GM19035 (cell line): Measurements from ENCODE around the gene PTPRN2.
"Not testable (repeated sequence)": the region's sequence is repeated elsewhere in the genome, so short reads cannot be mapped to it uniquely, and the experiment has no call there.

Experiments used
- ATAC-seq: cut with Tn5 transposase; IDR thresholded peaks from one replicate; pipeline ENCODE4 v1.9.1; 2021; ENCODE audit not compliant: unreplicated experiment

PTPRN2 gene

GRCh38 chr7:158203948-158204347, 383.7 kb downstream of the PTPRN2 start:
- not testable (repeated sequence) for ATAC-seq

- no peak for ATAC-seq
These were observed 393.2 kb downstream of the PTPRN2 start for GRCh38 chr7:158194365-158194900.

DNA sequence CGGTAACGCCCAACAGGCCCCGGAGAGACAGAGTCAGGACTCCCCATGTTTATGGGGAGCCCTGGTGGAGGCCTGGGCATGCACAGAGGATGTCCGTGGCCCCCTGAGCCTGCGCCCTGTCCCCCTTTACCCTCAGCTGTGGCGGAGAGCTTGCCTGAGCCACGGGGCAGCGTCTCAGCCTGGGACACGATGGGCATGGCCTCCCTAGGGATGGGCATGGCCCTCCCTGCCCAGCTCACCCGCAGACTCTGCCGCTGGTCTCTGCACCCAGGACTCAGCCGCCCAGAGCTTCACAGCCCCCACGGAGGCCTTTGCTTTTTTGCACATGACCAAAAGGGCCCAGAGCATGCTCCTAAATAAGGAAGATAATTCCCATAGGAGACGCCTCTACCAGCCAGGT, 394.2 kb downstream of the PTPRN2 start:
- no peak for ATAC-seq

- ATAC-seq = no peak
These were observed 394.7 kb downstream of the PTPRN2 start for GRCh38 chr7:158192956-158193355.

- ATAC-seq = no peak
These were observed 395.3 kb downstream of the PTPRN2 start for GRCh38 chr7:158192184-158192835.

- ATAC-seq = no peak
These were observed 396.0 kb downstream of the PTPRN2 start for GRCh38 chr7:158191671-158192070.

DNA sequence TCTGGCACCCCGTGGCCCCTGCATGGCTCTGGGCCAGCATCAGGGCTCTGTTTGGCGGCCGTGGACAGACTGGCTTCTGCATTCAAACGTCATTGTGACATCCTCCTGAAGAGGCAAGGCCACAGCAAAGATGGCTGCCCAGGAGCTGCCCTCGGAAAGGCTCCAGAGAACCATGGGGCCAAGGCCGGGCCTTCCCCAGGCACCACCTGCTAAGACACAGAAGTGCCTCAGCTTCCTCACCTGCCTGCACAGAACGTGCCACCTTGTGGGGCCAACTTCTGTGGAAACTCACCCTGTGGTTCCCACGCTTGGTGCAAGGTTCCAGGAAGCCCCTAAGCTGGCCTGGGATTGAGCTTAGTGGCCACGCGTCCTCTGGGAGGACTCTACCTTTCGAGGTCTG, 396.9 kb downstream of the PTPRN2 start:
- no peak for ATAC-seq

- ATAC-seq = no peak
These were observed 398.9 kb downstream of the PTPRN2 start for GRCh38 chr7:158188676-158189075.

GRCh38 chr7:158187694-158187994, 400.0 kb downstream of the PTPRN2 start:
- no peak for ATAC-seq

DNA sequence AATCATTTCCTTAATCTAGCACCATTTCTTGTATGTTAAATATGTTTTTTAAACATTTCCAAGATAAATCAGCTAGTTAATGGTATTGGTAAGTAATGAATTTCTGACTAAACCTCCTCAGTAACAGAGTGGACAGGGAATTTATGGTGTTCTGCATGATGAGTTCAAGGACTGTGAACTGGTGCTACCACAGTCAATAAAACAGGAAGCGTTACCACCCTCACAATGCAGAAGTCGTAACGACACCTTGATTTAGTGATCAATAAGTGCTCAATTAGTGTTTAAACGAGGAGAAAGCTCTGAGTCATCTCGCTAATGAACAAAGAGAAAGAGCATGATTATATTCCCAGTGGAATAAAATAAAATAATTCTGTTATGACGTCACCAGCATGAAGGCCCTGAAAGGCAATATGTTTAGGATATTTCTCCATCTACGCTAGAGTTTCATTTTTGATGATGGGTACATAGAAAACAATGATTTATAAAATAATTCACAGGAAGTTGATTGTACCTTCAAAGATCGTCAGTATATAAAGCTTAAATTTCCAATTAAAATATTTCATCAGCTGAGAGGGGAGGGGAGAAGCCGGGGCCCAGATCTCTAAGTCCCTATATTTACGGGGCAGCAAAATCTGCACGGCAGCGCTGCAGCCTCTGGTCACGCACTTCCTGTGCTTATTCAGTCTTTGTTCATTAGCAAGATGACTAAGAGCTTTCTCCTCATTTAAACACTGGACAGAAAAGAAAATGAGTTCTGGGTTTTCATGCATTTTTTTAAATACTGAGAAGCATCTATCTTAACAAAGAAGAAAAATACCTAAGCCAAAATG, 400.5 kb downstream of the PTPRN2 start:
- no peak for ATAC-seq

- ATAC-seq = no peak
These were observed 401.2 kb downstream of the PTPRN2 start for GRCh38 chr7:158186406-158186805.

DNA sequence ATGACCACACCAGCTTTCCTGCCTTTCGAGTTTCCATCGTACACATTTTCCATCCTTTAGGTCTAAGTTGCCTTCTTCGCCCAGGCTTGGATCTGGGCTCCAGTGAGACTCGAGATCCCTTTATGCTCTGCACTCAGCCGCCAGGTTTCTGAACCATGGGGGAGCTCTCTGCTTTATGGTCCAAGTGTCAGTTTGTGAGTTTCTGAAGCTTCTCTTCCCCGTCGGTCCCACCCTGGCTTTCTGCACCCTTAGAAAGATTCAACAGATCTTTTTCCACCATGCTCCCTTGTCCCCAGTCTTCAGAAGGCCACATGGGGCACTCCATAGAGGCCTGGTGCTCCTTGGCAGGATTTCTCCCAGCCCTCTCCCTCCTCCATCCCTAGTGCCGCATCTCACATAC, 402.0 kb downstream of the PTPRN2 start:
- no peak for ATAC-seq

DNA sequence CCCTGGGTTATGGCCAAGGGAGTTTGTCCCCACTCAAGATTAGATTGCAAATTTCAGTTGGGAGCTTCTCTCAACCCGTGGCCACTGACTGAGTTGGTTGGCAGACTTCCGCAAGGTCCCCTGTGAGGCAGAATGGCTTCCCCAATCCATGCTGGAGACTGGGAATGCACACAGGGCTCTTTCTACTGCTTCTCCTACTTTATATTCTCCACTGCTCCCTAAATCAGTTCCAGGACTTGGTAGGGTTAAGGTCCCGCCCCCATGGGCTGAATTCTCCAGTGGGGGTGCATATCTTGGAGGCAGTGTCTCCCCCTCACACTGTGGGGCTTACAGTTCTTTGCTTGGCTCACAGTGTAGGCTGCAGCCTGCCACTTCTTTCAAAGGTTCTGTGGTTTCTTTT, 404.2 kb downstream of the PTPRN2 start:
- no peak for ATAC-seq

GRCh38 chr7:158176561-158177173, 411.0 kb downstream of the PTPRN2 start:
- ATAC-seq = no peak

GRCh38 chr7:158175779-158176178, 411.8 kb downstream of the PTPRN2 start:
- ATAC-seq = no peak

GRCh38 chr7:158174947-158175346, 412.7 kb downstream of the PTPRN2 start:
- ATAC-seq = no peak

- ATAC-seq = no peak
These were observed 420.2 kb downstream of the PTPRN2 start for GRCh38 chr7:158167373-158167772.

GRCh38 chr7:158166386-158167340, 421.0 kb downstream of the PTPRN2 start:
- ATAC-seq = no peak

GRCh38 chr7:158165711-158166110, 421.9 kb downstream of the PTPRN2 start:
- ATAC-seq = no peak

GRCh38 chr7:158164101-158165095, 423.2 kb downstream of the PTPRN2 start:
- ATAC-seq = no peak
